Endothelial cell of umbilical vein (primary cell): ENCODE measurements around the gene TLE1. TPM values are rescaled to one million over a fixed set of nuclear protein-coding genes. Genes with fewer than 3 reads are reported as not detected.

Experiments
- BruUV-seq: library from RNA; stranded (reverse); fragments of 400-500 nt; replicated peaks from 2 replicates; lab custom pipeline; 2021; lab: Mats Ljungman, UMichigan
- CTCF ChIA-PET: fragments of 300-600, 350-600 bp; sonication (Branson Sonifier 250); formaldehyde crosslinking; loops from one replicate; lab custom pipeline; 2021; ENCODE audit warnings: antibody characterized with exemption, inconsistent platforms; lab: Charles Lee
- POLR2A ChIA-PET: fragments of 300-600, 350-600 bp; sonication (Branson Sonifier 250); formaldehyde crosslinking; loops from one replicate; lab custom pipeline; 2021; ENCODE audit warnings: antibody characterized with exemption, inconsistent platforms; lab: Charles Lee
- DNase-seq: peaks from one replicate; pipeline ENCODE4 v3.0.0-alpha.2; 2011; ENCODE audit warnings: low read depth, low spot score
- FAIRE-seq: peaks from 2 replicates; lab custom pipeline; 2011; peaks lifted over from hg19 to GRCh38; lab: Jason Lieb, UNC
- H2AFZ ChIP-seq: 2 replicates; pipeline ENCODE4 v1.6.0; 2012; ENCODE audit warnings: low read depth, low read length, control low read depth, inconsistent platforms
- H3K27ac ChIP-seq: 2 replicates; pipeline ENCODE4 v1.5.1; 2011; ENCODE audit warnings: low read depth, mild to moderate bottlenecking, control low read depth, low read length, moderate library complexity; ENCODE audit not compliant: insufficient read depth
- H3K27me3 ChIP-seq, 2 experiments: 2 replicates each; pipeline versions ENCODE4 v1.6.0 to v1.6.1; 2011; ENCODE audit warnings: low read length in 2 of 2, mixed read lengths in 1 of 2; ENCODE audit not compliant: control insufficient read depth in 2 of 2, insufficient read depth in 2 of 2
- H3K36me3 ChIP-seq, 2 experiments: 2 replicates in 1 of 2; 3 replicates in 1 of 2; pipeline ENCODE4 v1.5.1; 2011; ENCODE audit warnings: low read length in 2 of 2, mild to moderate bottlenecking in 1 of 2, moderate library complexity in 1 of 2; ENCODE audit not compliant: control insufficient read depth in 2 of 2, insufficient read depth in 2 of 2; ENCODE audit errors: extremely low read depth in 1 of 2
- H3K4me1 ChIP-seq: 3 replicates; pipeline ENCODE4 v1.5.1; 2011; ENCODE audit warnings: mild to moderate bottlenecking, low read length; ENCODE audit not compliant: control insufficient read depth, insufficient read depth; ENCODE audit errors: extremely low read depth
- H3K4me2 ChIP-seq: 2 replicates; pipeline ENCODE4 v1.6.1; 2011; ENCODE audit warnings: low read length, control low read depth, mixed read lengths; ENCODE audit not compliant: insufficient read depth
- H3K4me3 ChIP-seq, 3 experiments: fragments of 200-600 bp in 1 of 3; sonication (generic), shearing (Covaris generic) in 1 of 3; replicated peaks in 1 of 3; 2 replicates each; pipeline ENCODE4 v1.5.1; 2011 to 2016; ENCODE audit warnings: control low read depth in 3 of 3, low read length in 3 of 3, mild to moderate bottlenecking in 2 of 3, inconsistent platforms in 1 of 3, low read depth in 1 of 3, moderate library complexity in 1 of 3; ENCODE audit not compliant: insufficient read depth in 1 of 3
- H3K79me2 ChIP-seq: 2 replicates; pipeline ENCODE4 v1.6.0; 2012; ENCODE audit warnings: low read length, inconsistent platforms; ENCODE audit not compliant: control insufficient read depth, insufficient read depth
- H3K9ac ChIP-seq: replicated peaks from 2 replicates; pipeline ENCODE3; 2011; ENCODE audit warnings: low read length, control low read depth; ENCODE audit not compliant: insufficient read depth; ENCODE audit errors: extremely low read depth
- H3K9me1 ChIP-seq: replicated peaks from 3 replicates; pipeline ENCODE4 v1.6.0; 2011; ENCODE audit warnings: mild to moderate bottlenecking, low read length; ENCODE audit not compliant: control insufficient read depth, insufficient read depth; ENCODE audit errors: extremely low read depth
- H3K9me3 ChIP-seq: replicated peaks from 2 replicates; pipeline ENCODE4 v1.5.1; 2012; ENCODE audit warnings: low read length, inconsistent platforms; ENCODE audit not compliant: control insufficient read depth, insufficient read depth
- H4K20me1 ChIP-seq: replicated peaks from 2 replicates; pipeline ENCODE3; 2011; ENCODE audit warnings: mild to moderate bottlenecking, low read length; ENCODE audit not compliant: control insufficient read depth, insufficient read depth; ENCODE audit errors: extremely low read depth
- CTCF ChIP-seq, 2 donors: IDR thresholded peaks; 1 replicate in 1 of 2; 2 replicates in 1 of 2; pipeline ENCODE4 v1.5.1; 2011; ENCODE audit warnings: low read length in 2 of 2, mild to moderate bottlenecking in 2 of 2, moderate library complexity in 2 of 2, control low read depth in 1 of 2, inconsistent platforms in 1 of 2, low read depth in 1 of 2; ENCODE audit not compliant: insufficient read depth in 1 of 2; ENCODE audit errors: extremely low read depth in 1 of 2
- EZH2 ChIP-seq: IDR thresholded peaks from 2 replicates; pipeline ENCODE4 v1.6.1; 2012; ENCODE audit warnings: borderline replicate concordance, low read depth, mild to moderate bottlenecking, moderate library complexity, low read length, inconsistent platforms; ENCODE audit not compliant: severe bottlenecking
- FOS ChIP-seq: IDR thresholded peaks from 2 replicates; pipeline ENCODE4 v1.6.1; 2011; ENCODE audit warnings: mild to moderate bottlenecking, low read length, moderate library complexity, borderline replicate concordance; ENCODE audit not compliant: insufficient read depth
- GATA2 ChIP-seq: IDR thresholded peaks from 2 replicates; pipeline ENCODE4 v1.7.0; 2011; ENCODE audit warnings: low read depth, mild to moderate bottlenecking, moderate library complexity, mixed read lengths, low read length; ENCODE audit not compliant: insufficient read length, insufficient read depth
- JUN ChIP-seq: IDR thresholded peaks from 2 replicates; pipeline ENCODE4 v1.6.1; 2011; ENCODE audit warnings: borderline replicate concordance, low read depth; ENCODE audit not compliant: insufficient read length, insufficient read depth
- MAX ChIP-seq: IDR thresholded peaks from 2 replicates; pipeline ENCODE4 v1.6.1; 2011; ENCODE audit not compliant: insufficient read depth, insufficient read length
- MYC ChIP-seq: IDR thresholded peaks from one replicate; pipeline ENCODE4 v1.6.1; 2011; ENCODE audit warnings: mild to moderate bottlenecking, low read depth, low read length
- POLR2A ChIP-seq: IDR thresholded peaks from 2 replicates; pipeline ENCODE4 v1.6.1; 2012; ENCODE audit warnings: low read depth, mild to moderate bottlenecking, control low read depth, low read length
- POLR2AphosphoS5 ChIP-seq: IDR thresholded peaks from 2 replicates; pipeline ENCODE4 v1.6.1; 2012; ENCODE audit warnings: low read depth, mild to moderate bottlenecking, control low read depth, low read length, moderate library complexity; ENCODE audit not compliant: insufficient read depth
- dilution Hi-C: fragments of 300-500 bp; cut with MboI; formaldehyde crosslinking; loops from one replicate; pipeline ENCODE4 v1.15.0; 2019; ENCODE audit warnings: low sequenced_read_pairs; ENCODE audit not compliant: extremely low pct_ligation_motif_present
- intact Hi-C: fragments of 100-400 bp; cut with micrococcal nuclease; formaldehyde crosslinking; loops from one replicate; pipeline ENCODE4 v1.10.0; 2022
- polyA plus RNA-seq, 4 experiments: library from polyadenylated mRNA; depleted of rRNA in 3 of 4; stranded (reverse) in 3 of 4; unstranded in 1 of 4; fragments of >200 nt; gene quantifications; 2 replicates each; pipeline versions ENCODE4 v1.2.1 to v1.2.3, GENCODE V29; 2011 to 2012; ENCODE audit warnings: missing spikeins in 1 of 4
- total RNA-seq: library from RNA; stranded (reverse); gene quantifications from 2 replicates; pipeline ENCODE4 v1.2.3, GENCODE V29; 2021

Gene TLE1
- total and polyA plus RNA-seq, 2 donors (not counting 3 experiments of a cell fraction or from before 2014, with no cell fraction given) = 55.0 to 58.2 TPM

- intact Hi-C loops (loop anchor here (1.0 to 10.0 kb wide), 2 partner anchors 371 to 1079 kb away; no protein-coding TSS in a partner anchor), dilution Hi-C loops (no loop called here)
- CTCF ChIA-PET = interaction anchor here (1.0 to 2.4 kb wide), 4 partner anchors 11 to 164 kb away, joined by 3 to 17 read pairs (median 6); no protein-coding TSS in a partner anchor
- POLR2A ChIA-PET = no interaction called here
- Histone ChIP-seq H3K9me3 (no peaks in the 10 kb centered on the region), H3K27ac (no peak overlapping the region), H3K27me3 (no peaks in the 10 kb centered on the region), H3K4me2 (peak overlapping the region; percentile 42), H3K4me3 (no peak overlapping the region), H3K9ac (no peak overlapping the region), H3K4me1 (peaks cover 43% of the 10 kb centered on the region), H3K9me1 (no peaks in the 10 kb centered on the region), H3K36me3 (peaks cover 4 to 12% of the 10 kb centered on the region in 2 experiments), H4K20me1 (peaks cover 7% of the 10 kb centered on the region), H2AFZ (no peak overlapping the region), H3K79me2 (peaks cover 77% of the 10 kb centered on the region)
- BruUV-seq = no TSS peak
- DNase-seq (no peak), FAIRE-seq (no peak)
- TF ChIP-seq JUN (no peak), POLR2AphosphoS5 (no peak), FOS (no peak), MAX (no peak), EZH2 (no peak), MYC (no peak), CTCF (IDR thresholded peaks at IDR 0.05; ENCODE audit: extremely low read depth in 1 of 2, insufficient read depth in 1 of 2, low read depth in 1 of 2, low read length in 2 of 2) (no peak), GATA2 (no peak), POLR2A (no peak)
These were observed 5.6 kb downstream of the TLE1 start for GRCh38 chr9:81683704-81684103.
